Hepatocyte (in vitro differentiated cells): Measurements from ENCODE around the gene IPMK. TPM values are rescaled to one million over a fixed set of nuclear protein-coding genes. Genes with fewer than 3 reads are reported as not detected.

Source experiments
- DNase-seq: peaks from one replicate; pipeline ENCODE4 v3.0.0-alpha.2; 2016; ENCODE audit warnings: low spot score
- H2AFZ ChIP-seq: fragments of 200-600 bp; sonication (generic); 2 replicates; pipeline ENCODE4 v1.6.0; 2016; ENCODE audit warnings: antibody characterized with exemption, mild to moderate bottlenecking
- H3K27ac ChIP-seq: fragments of 200-600 bp; sonication (generic); 2 replicates; pipeline ENCODE4 v1.5.1; 2016; ENCODE audit warnings: mild to moderate bottlenecking
- H3K27me3 ChIP-seq: fragments of 200-600 bp; sonication (generic); 2 replicates; pipeline ENCODE4 v1.6.1; 2016
- H3K36me3 ChIP-seq: fragments of 200-600 bp; sonication (generic); replicated peaks from 2 replicates; pipeline ENCODE4 v1.5.1; 2016; ENCODE audit warnings: low read depth; ENCODE audit not compliant: insufficient read depth
- H3K4me1 ChIP-seq: fragments of 200-600 bp; sonication (generic); 2 replicates; pipeline ENCODE4 v1.5.1; 2016; ENCODE audit warnings: mild to moderate bottlenecking, moderate library complexity; ENCODE audit not compliant: insufficient read depth
- H3K4me2 ChIP-seq: fragments of 200-600 bp; sonication (generic); 2 replicates; pipeline ENCODE4 v1.6.0; 2016
- H3K4me3 ChIP-seq: fragments of 200-600 bp; sonication (generic); 2 replicates; pipeline ENCODE4 v1.5.1; 2016; ENCODE audit warnings: mild to moderate bottlenecking
- H3K79me2 ChIP-seq: fragments of 200-600 bp; sonication (generic); 2 replicates; pipeline ENCODE4 v1.6.0; 2017; ENCODE audit warnings: mild to moderate bottlenecking
- H3K9me2 ChIP-seq: fragments of 200-600 bp; sonication (generic); replicated peaks from 2 replicates; pipeline ENCODE4 v1.6.0; 2017; ENCODE audit warnings: mild to moderate bottlenecking; ENCODE audit not compliant: insufficient read depth
- H3K9me3 ChIP-seq: fragments of 200-600 bp; sonication (generic); 2 replicates; pipeline ENCODE4 v1.5.1; 2016; ENCODE audit warnings: low read depth, mild to moderate bottlenecking
- H4K20me1 ChIP-seq: fragments of 200-600 bp; sonication (generic); 2 replicates; pipeline ENCODE4 v1.6.0; 2016; ENCODE audit warnings: mild to moderate bottlenecking; ENCODE audit not compliant: insufficient read depth, poor library complexity, severe bottlenecking
- EZH2 ChIP-seq: fragments of 200-600 bp; sonication (generic); IDR thresholded peaks from 2 replicates; pipeline ENCODE4 v1.6.1; 2016; ENCODE audit warnings: antibody characterized with exemption, mild to moderate bottlenecking, borderline replicate concordance
- EZH2phosphoT487 ChIP-seq: fragments of 200-600 bp; sonication (generic); IDR thresholded peaks from one replicate; pipeline ENCODE4 v1.6.1; 2018; ENCODE audit warnings: antibody characterized with exemption, mild to moderate bottlenecking, low read depth, moderate library complexity; ENCODE audit not compliant: unreplicated experiment, severe bottlenecking
- WGBS: methylation state at CpG from one replicate; pipeline ENCODE4 v1.1.6; 2016; ENCODE audit warnings: low lambda C conversion rate; ENCODE audit errors: missing lambda C conversion rate; 5-methylcytosine and 5-hydroxymethylcytosine counted together
- polyA plus RNA-seq: library from polyadenylated mRNA; unstranded; fragments of >200 nt; fragmentation: Nextera tagmentation; extraction: Ambion mirVana; gene quantifications from 2 replicates; pipeline ENCODE4 v1.2.1, GENCODE V29; 2016
- total RNA-seq: library from RNA; depleted of rRNA; stranded (reverse); fragments of >200 nt; gene quantifications from 2 replicates; pipeline ENCODE4 v1.2.3, GENCODE V29; 2014
- TF ChIP-seq, protein P1 (sequence below): fragments of 200-600 bp; sonication (generic); IDR thresholded peaks from 2 replicates; pipeline ENCODE4 v1.5.1; 2016; ENCODE audit warnings: antibody characterized with exemption, mild to moderate bottlenecking; ENCODE audit not compliant: poor library complexity

The IPMK gene
- total and polyA plus RNA-seq, 2 experiments from 2014 or later, result 2.9 to 17.5 TPM

DNA sequence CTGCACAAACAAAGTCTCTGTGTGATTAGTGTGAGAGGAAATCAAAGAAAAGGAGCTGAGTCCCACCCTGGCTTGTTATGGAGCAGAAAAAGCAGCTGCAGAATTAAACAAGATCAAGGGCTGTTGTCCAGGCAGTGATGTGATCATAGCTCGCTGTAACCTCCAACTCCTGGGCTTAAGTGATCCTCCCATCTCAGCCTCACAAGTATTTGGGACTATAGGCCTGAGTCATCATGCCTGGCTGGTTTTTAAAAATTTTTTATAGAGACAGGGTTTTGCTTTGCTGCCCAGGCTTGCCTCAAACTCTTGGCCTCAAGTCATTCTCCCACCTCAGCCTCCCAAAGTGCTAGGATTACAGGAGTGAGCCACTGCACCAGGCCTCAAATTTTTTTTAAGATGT is 88.9 kb downstream of the IPMK start:
- TF ChIP-seq, protein P1, sequence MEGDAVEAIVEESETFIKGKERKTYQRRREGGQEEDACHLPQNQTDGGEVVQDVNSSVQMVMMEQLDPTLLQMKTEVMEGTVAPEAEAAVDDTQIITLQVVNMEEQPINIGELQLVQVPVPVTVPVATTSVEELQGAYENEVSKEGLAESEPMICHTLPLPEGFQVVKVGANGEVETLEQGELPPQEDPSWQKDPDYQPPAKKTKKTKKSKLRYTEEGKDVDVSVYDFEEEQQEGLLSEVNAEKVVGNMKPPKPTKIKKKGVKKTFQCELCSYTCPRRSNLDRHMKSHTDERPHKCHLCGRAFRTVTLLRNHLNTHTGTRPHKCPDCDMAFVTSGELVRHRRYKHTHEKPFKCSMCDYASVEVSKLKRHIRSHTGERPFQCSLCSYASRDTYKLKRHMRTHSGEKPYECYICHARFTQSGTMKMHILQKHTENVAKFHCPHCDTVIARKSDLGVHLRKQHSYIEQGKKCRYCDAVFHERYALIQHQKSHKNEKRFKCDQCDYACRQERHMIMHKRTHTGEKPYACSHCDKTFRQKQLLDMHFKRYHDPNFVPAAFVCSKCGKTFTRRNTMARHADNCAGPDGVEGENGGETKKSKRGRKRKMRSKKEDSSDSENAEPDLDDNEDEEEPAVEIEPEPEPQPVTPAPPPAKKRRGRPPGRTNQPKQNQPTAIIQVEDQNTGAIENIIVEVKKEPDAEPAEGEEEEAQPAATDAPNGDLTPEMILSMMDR, result no peak
- no peak for TF ChIP-seq EZH2phosphoT487
- TF ChIP-seq EZH2, result no peak
- Histone ChIP-seq H3K4me2 (no peak overlapping the region), H3K27me3 (no peaks in the 10 kb centered on the region), H3K9me2 (no peaks in the 10 kb centered on the region), H3K4me1 (no peaks in the 10 kb centered on the region), H3K79me2 (no peaks in the 10 kb centered on the region), H3K4me3 (no peak overlapping the region), H3K36me3 (no peaks in the 10 kb centered on the region), H4K20me1 (no peaks in the 10 kb centered on the region), H2AFZ (no peak overlapping the region), H3K27ac (no peak overlapping the region), H3K9me3 (no peaks in the 10 kb centered on the region)
- WGBS, result 46% methylated on average over 1 of the region's 1 CpG
- no peak for DNase-seq

DNA sequence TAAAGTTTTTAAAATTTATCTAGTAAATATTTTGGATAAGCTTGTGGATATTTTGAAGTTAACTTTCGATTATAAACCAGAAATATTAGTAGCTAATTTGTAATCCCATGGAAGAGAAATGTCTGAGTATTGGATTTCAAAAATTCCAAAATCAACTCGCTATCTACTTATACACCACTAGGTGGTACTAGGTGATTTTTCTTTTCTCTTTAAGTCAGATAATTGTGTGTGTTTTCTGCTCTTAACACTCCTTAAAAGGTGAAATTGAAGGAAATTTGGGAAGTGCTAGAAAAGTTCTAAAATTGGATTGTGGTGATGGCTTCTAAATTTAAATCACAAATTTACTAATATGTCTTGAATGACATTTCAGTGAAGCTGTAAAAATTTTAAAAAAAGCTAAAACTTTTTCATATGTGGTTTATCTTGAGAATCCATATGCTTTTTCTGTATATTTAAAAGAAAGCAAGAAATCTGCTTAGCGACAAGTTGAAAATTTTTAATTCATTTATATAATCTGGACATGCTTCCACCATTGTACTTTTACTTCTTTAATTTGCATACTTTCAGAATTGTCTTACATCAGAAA is 90.2 kb downstream of the IPMK start:
- H3K9me2 ChIP-seq, result no peaks in the 10 kb centered on the region
- no peaks in the 10 kb centered on the region for H3K27me3 ChIP-seq
- 31% methylated on average over 3 of the region's 3 CpGs for WGBS
- no peak overlapping the region for H2AFZ ChIP-seq
- no peaks in the 10 kb centered on the region for H3K9me3 ChIP-seq
- no peaks in the 10 kb centered on the region for H3K36me3 ChIP-seq
- TF ChIP-seq EZH2, result no peak
- TF ChIP-seq, protein P1, result peak; percentile 76
- H3K4me3 ChIP-seq, result no peak overlapping the region
- H3K79me2 ChIP-seq, result no peaks in the 10 kb centered on the region
- H4K20me1 ChIP-seq, result no peaks in the 10 kb centered on the region
- H3K27ac ChIP-seq, result no peak overlapping the region
- no peak overlapping the region for H3K4me2 ChIP-seq
- H3K4me1 ChIP-seq, result no peaks in the 10 kb centered on the region
- DNase-seq, result peak; percentile 23

DNA sequence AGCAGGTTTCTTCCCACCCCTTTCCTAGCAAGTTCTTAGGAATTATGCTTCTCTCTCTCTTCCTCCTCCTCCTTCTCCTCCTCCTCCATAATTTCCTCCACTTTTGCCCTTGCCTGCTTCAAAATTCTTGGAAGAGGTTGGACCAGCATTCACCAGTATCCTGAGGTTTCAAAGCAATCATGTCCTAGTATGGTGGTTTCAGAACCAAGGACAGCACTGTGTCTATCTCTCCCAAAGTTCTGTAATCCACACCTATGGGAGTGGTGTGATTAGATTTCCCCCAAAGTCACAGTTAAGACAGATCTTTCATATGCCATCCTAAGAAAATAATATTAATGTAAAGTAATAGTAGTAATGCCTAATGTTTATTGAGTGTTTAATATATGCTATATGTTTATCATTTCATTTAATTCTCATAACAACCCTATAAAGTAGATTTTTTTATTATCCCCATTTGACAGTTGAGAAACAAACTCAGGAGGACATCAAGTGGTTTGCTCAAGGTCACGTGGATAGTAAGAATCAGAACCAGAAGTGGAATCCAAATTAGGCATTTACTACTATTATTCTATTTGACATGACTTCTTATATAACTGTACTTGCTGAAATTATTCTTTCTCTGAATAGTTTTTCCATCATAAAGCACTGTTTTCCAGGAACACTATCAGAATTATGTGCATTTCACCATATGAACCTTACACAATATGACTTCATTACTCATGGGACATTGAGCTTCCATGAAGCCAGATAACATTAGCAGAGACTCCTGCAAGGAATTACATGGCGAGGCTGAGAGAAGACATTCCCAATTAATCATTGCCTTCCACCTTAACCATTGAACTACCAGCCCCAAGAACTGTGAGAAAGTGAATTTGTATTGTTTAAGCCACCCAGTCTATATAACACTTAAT is 91.4 kb downstream of the IPMK start:
- Histone ChIP-seq H3K27ac (no peak overlapping the region), H3K9me2 (no peaks in the 10 kb centered on the region)

More for the DNA sequence above, 91.4 kb downstream of the IPMK start:
- H3K79me2 ChIP-seq, result no peaks in the 10 kb centered on the region
- no peak overlapping the region for H3K4me3 ChIP-seq
- no peaks in the 10 kb centered on the region for H3K36me3 ChIP-seq
- H3K27me3 ChIP-seq, result no peaks in the 10 kb centered on the region
- H3K9me3 ChIP-seq, result no peaks in the 10 kb centered on the region
- WGBS, result 37% methylated on average over 2 of the region's 2 CpGs
- no peaks in the 10 kb centered on the region for H4K20me1 ChIP-seq
- no peaks in the 10 kb centered on the region for H3K4me1 ChIP-seq
- no peak overlapping the region for H3K4me2 ChIP-seq
- TF ChIP-seq EZH2phosphoT487 (no peak), EZH2 (no peak)
- TF ChIP-seq, protein P1, result no peak
- H2AFZ ChIP-seq, result no peak overlapping the region
- DNase-seq, result peak; percentile 50
